ENCODE measurements around the gene JARID2.

DNA sequence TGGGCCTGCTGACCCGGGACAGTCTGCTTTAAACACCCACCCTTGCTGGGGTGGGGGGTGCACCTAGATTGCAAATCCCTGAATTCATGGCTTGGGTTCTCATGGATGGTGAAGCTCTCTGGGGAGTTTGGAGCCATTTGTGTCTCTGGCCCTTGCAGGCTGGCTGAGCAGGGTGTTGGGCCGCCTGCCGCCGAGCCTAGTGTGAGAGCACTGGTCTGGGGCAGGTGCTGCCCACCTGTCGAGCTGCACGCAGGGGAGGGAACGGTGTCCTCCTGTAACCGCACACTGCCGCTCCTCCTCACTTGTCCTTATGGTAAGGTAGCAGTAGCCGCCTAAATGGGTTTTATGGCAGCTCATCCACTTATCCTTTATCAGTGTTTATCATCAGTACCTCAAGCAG, 273.0 kb downstream of the JARID2 start:
- TF ChIP-seq, protein P1, sequence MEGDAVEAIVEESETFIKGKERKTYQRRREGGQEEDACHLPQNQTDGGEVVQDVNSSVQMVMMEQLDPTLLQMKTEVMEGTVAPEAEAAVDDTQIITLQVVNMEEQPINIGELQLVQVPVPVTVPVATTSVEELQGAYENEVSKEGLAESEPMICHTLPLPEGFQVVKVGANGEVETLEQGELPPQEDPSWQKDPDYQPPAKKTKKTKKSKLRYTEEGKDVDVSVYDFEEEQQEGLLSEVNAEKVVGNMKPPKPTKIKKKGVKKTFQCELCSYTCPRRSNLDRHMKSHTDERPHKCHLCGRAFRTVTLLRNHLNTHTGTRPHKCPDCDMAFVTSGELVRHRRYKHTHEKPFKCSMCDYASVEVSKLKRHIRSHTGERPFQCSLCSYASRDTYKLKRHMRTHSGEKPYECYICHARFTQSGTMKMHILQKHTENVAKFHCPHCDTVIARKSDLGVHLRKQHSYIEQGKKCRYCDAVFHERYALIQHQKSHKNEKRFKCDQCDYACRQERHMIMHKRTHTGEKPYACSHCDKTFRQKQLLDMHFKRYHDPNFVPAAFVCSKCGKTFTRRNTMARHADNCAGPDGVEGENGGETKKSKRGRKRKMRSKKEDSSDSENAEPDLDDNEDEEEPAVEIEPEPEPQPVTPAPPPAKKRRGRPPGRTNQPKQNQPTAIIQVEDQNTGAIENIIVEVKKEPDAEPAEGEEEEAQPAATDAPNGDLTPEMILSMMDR (IDR thresholded peaks at IDR 0.05) = no peak
- no peak for TF ChIP-seq PRRX2 (CRISPR knock-in tag; IDR thresholded peaks at IDR 0.05)
- TF ChIP-seq FOXJ3 (CRISPR knock-in tag; IDR thresholded peaks at IDR 0.05; ENCODE audit: borderline replicate concordance) = no peak
- TF ChIP-seq, protein P2, sequence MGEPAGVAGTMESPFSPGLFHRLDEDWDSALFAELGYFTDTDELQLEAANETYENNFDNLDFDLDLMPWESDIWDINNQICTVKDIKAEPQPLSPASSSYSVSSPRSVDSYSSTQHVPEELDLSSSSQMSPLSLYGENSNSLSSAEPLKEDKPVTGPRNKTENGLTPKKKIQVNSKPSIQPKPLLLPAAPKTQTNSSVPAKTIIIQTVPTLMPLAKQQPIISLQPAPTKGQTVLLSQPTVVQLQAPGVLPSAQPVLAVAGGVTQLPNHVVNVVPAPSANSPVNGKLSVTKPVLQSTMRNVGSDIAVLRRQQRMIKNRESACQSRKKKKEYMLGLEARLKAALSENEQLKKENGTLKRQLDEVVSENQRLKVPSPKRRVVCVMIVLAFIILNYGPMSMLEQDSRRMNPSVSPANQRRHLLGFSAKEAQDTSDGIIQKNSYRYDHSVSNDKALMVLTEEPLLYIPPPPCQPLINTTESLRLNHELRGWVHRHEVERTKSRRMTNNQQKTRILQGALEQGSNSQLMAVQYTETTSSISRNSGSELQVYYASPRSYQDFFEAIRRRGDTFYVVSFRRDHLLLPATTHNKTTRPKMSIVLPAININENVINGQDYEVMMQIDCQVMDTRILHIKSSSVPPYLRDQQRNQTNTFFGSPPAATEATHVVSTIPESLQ (CRISPR knock-in tag; IDR thresholded peaks at IDR 0.05) = no peak
- TF ChIP-seq FOXK1 (CRISPR knock-in tag; IDR thresholded peaks at IDR 0.05) = no peak
- no peak for TF ChIP-seq ZNF232 (CRISPR knock-in tag; IDR thresholded peaks at IDR 0.05)
- TF ChIP-seq, protein P3, sequence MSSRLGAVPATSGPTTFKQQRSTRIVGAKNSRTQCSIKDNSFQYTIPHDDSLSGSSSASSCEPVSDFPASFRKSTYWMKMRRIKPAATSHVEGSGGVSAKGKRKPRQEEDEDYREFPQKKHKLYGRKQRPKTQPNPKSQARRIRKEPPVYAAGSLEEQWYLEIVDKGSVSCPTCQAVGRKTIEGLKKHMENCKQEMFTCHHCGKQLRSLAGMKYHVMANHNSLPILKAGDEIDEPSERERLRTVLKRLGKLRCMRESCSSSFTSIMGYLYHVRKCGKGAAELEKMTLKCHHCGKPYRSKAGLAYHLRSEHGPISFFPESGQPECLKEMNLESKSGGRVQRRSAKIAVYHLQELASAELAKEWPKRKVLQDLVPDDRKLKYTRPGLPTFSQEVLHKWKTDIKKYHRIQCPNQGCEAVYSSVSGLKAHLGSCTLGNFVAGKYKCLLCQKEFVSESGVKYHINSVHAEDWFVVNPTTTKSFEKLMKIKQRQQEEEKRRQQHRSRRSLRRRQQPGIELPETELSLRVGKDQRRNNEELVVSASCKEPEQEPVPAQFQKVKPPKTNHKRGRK (CRISPR knock-in tag; IDR thresholded peaks at IDR 0.05; ENCODE audit: borderline replicate concordance) = no peak
- TF ChIP-seq, protein P4, sequence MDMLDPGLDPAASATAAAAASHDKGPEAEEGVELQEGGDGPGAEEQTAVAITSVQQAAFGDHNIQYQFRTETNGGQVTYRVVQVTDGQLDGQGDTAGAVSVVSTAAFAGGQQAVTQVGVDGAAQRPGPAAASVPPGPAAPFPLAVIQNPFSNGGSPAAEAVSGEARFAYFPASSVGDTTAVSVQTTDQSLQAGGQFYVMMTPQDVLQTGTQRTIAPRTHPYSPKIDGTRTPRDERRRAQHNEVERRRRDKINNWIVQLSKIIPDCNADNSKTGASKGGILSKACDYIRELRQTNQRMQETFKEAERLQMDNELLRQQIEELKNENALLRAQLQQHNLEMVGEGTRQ (CRISPR knock-in tag; IDR thresholded peaks at IDR 0.05) = no peak
- TF ChIP-seq JUN (CRISPR knock-in tag; IDR thresholded peaks at IDR 0.05) = no peak
- TF ChIP-seq SOX15 (CRISPR knock-in tag; IDR thresholded peaks at IDR 0.05) = no peak
- TF ChIP-seq ZNF121 (CRISPR knock-in tag; IDR thresholded peaks at IDR 0.05) = no peak
- no peak for TF ChIP-seq RELA (CRISPR knock-in tag; IDR thresholded peaks at IDR 0.05; ENCODE audit: borderline replicate concordance)

All from WTC11 (cell line).